Ectodermal cell (in vitro differentiated cells): Measurements from ENCODE around the gene PDHX.

Source experiments
- H3K27ac ChIP-seq: 2 replicates; pipeline ENCODE4 v1.7.0; 2013; ENCODE audit warnings: mild to moderate bottlenecking, low read depth, low read length; ENCODE audit not compliant: insufficient read depth, poor library complexity, severe bottlenecking
- H3K27me3 ChIP-seq: 2 replicates; pipeline ENCODE4 v1.7.0; 2013; ENCODE audit warnings: mild to moderate bottlenecking, low read length; ENCODE audit not compliant: insufficient read depth, control insufficient read depth, poor library complexity, severe bottlenecking
- H3K36me3 ChIP-seq: one replicate; pipeline ENCODE4 v1.7.0; 2013; ENCODE audit warnings: low read length; ENCODE audit not compliant: control insufficient read depth, insufficient read depth
- H3K4me1 ChIP-seq: one replicate; pipeline ENCODE4 v1.7.0; 2013; ENCODE audit warnings: low read length; ENCODE audit not compliant: control insufficient read depth, insufficient read depth
- H3K4me3 ChIP-seq: 2 replicates; pipeline ENCODE4 v1.7.0; 2013; ENCODE audit warnings: low read depth, low read length, control low read depth; ENCODE audit not compliant: insufficient read depth
- H3K9me3 ChIP-seq: 2 replicates; pipeline ENCODE4 v1.7.0; 2013; ENCODE audit warnings: mild to moderate bottlenecking, low read length, moderate library complexity; ENCODE audit not compliant: control insufficient read depth
- WGBS, 2 experiments: methylation state at CpG; one replicate each; pipeline ENCODE4 v1.1.7; 2013; ENCODE audit warnings: missing lambda C conversion rate in 2 of 2; 5-methylcytosine and 5-hydroxymethylcytosine counted together

PDHX gene

GRCh38 chr11:35033011-35033410, 116.6 kb downstream of the PDHX start:
- no peak overlapping the region for H3K27ac ChIP-seq
- H3K4me1 ChIP-seq, result no peaks in the 10 kb centered on the region
- no peak overlapping the region for H3K4me3 ChIP-seq

GRCh38 chr11:35034401-35034800, 118.0 kb downstream of the PDHX start:
- Histone ChIP-seq H3K4me1 (no peaks in the 10 kb centered on the region), H3K4me3 (no peak overlapping the region), H3K36me3 (no peaks in the 10 kb centered on the region), H3K9me3 (no peaks in the 10 kb centered on the region), H3K27ac (no peak overlapping the region), H3K27me3 (no peaks in the 10 kb centered on the region)
- 92% methylated on average over 2 of the region's 3 CpGs for WGBS, 2 experiments

More at GRCh38 chr11:35033011-35033410, 116.6 kb downstream of the PDHX start:
- 95 to 97% methylated on average over 6 of the region's 6 CpGs for WGBS, 2 experiments
- Histone ChIP-seq H3K27me3 (no peaks in the 10 kb centered on the region), H3K9me3 (no peaks in the 10 kb centered on the region), H3K36me3 (no peaks in the 10 kb centered on the region)

- no peaks in the 10 kb centered on the region for H3K36me3 ChIP-seq
- no peak overlapping the region for H3K4me3 ChIP-seq
- 97 to 98% methylated on average over 3 of the region's 3 CpGs for WGBS, 2 experiments
- no peaks in the 10 kb centered on the region for H3K4me1 ChIP-seq
- H3K27me3 ChIP-seq, result no peaks in the 10 kb centered on the region
- no peaks in the 10 kb centered on the region for H3K9me3 ChIP-seq
- H3K27ac ChIP-seq, result no peak overlapping the region
Measured at GRCh38 chr11:35035894-35036408, 119.5 kb downstream of the PDHX start.

- H3K27ac ChIP-seq, result no peak overlapping the region
- no peaks in the 10 kb centered on the region for H3K36me3 ChIP-seq
- no peaks in the 10 kb centered on the region for H3K9me3 ChIP-seq
- 91 to 94% methylated on average over 3 of the region's 3 CpGs for WGBS, 2 experiments
- no peak overlapping the region for H3K4me3 ChIP-seq
- no peaks in the 10 kb centered on the region for H3K4me1 ChIP-seq
- H3K27me3 ChIP-seq, result no peaks in the 10 kb centered on the region
Measured at GRCh38 chr11:35036639-35037038, 120.2 kb downstream of the PDHX start.

- H3K9me3 ChIP-seq, result no peaks in the 10 kb centered on the region
Measured at GRCh38 chr11:35038211-35038928, 122.0 kb downstream of the PDHX start.

GRCh38 chr11:35039076-35039475, 122.7 kb downstream of the PDHX start:
- H3K36me3 ChIP-seq, result no peaks in the 10 kb centered on the region
- 89 to 94% methylated on average over 3 of the region's 3 CpGs for WGBS, 2 experiments

More at GRCh38 chr11:35038211-35038928, 122.0 kb downstream of the PDHX start:
- H3K36me3 ChIP-seq, result no peaks in the 10 kb centered on the region
- H3K4me1 ChIP-seq, result no peaks in the 10 kb centered on the region
- no peak overlapping the region for H3K27ac ChIP-seq
- H3K4me3 ChIP-seq, result no peak overlapping the region
- H3K27me3 ChIP-seq, result no peaks in the 10 kb centered on the region
- WGBS, 2 experiments, result 89 to 91% methylated on average over 4 to 5 of the region's 5 CpGs

GRCh38 chr11:35040221-35040942, 124.0 kb downstream of the PDHX start:
- Histone ChIP-seq H3K4me3 (no peak overlapping the region), H3K36me3 (no peaks in the 10 kb centered on the region), H3K27me3 (no peaks in the 10 kb centered on the region), H3K27ac (no peak overlapping the region), H3K9me3 (no peaks in the 10 kb centered on the region), H3K4me1 (no peaks in the 10 kb centered on the region)
- WGBS, 2 experiments, result 93 to 96% methylated on average over 11 to 12 of the region's 12 CpGs

More at GRCh38 chr11:35039076-35039475, 122.7 kb downstream of the PDHX start:
- Histone ChIP-seq H3K9me3 (no peaks in the 10 kb centered on the region), H3K27ac (no peak overlapping the region), H3K4me1 (no peaks in the 10 kb centered on the region), H3K4me3 (no peak overlapping the region), H3K27me3 (no peaks in the 10 kb centered on the region)

GRCh38 chr11:35041070-35041554, 124.7 kb downstream of the PDHX start:
- H3K4me1 ChIP-seq, result no peaks in the 10 kb centered on the region
- no peaks in the 10 kb centered on the region for H3K9me3 ChIP-seq
- H3K27me3 ChIP-seq, result no peaks in the 10 kb centered on the region
- no peak overlapping the region for H3K27ac ChIP-seq
- no peaks in the 10 kb centered on the region for H3K36me3 ChIP-seq
- H3K4me3 ChIP-seq, result no peak overlapping the region
- 96 to 100% methylated on average over 3 to 4 of the region's 4 CpGs for WGBS, 2 experiments

GRCh38 chr11:35042224-35042623, 125.8 kb downstream of the PDHX start:
- no peak overlapping the region for H3K4me3 ChIP-seq
- no peaks in the 10 kb centered on the region for H3K4me1 ChIP-seq
- no peak overlapping the region for H3K27ac ChIP-seq
- no peaks in the 10 kb centered on the region for H3K27me3 ChIP-seq
- no peaks in the 10 kb centered on the region for H3K9me3 ChIP-seq
- H3K36me3 ChIP-seq, result no peaks in the 10 kb centered on the region

GRCh38 chr11:35042913-35043312, 126.5 kb downstream of the PDHX start:
- Histone ChIP-seq H3K27ac (no peak overlapping the region), H3K4me1 (no peaks in the 10 kb centered on the region), H3K9me3 (no peaks in the 10 kb centered on the region), H3K27me3 (no peaks in the 10 kb centered on the region), H3K4me3 (no peak overlapping the region), H3K36me3 (no peaks in the 10 kb centered on the region)
- 98 to 100% methylated on average over 1 to 3 of the region's 3 CpGs for WGBS, 2 experiments
